GM23338 (cell line): ENCODE data around the gene GGT6. TPM values are rescaled to one million over a fixed set of nuclear protein-coding genes. Genes with fewer than 3 reads are reported as not detected.

Experiments used
- ATAC-seq: fragments of 200-7000 bp; cut with Tn5 transposase; 3 replicates; pipeline ENCODE4 v1.9.1; 2020
- DNase-seq: peaks from one replicate; pipeline ENCODE4 v3.0.0-alpha.2; 2015; ENCODE audit warnings: low spot score
- H2AFZ ChIP-seq: fragments of 200-600 bp; sonication (generic); 2 replicates; pipeline ENCODE4 v1.8.0; 2016; ENCODE audit warnings: antibody characterized with exemption, mild to moderate bottlenecking, moderate library complexity
- H3F3A ChIP-seq: fragments of 200-600 bp; sonication (generic); replicated peaks from 2 replicates; pipeline ENCODE4 v1.8.0; 2017; ENCODE audit warnings: antibody characterized with exemption, mixed run types, low read depth
- H3K27ac ChIP-seq: fragments of 200-600 bp; sonication (generic); 2 replicates; pipeline ENCODE4 v1.6.1; 2016; ENCODE audit warnings: low read depth
- H3K27me3 ChIP-seq: fragments of 200-600 bp; sonication (generic); 2 replicates; pipeline ENCODE4 v1.8.0; 2016; ENCODE audit warnings: mild to moderate bottlenecking, mixed run types, moderate library complexity; ENCODE audit not compliant: insufficient read depth
- H3K36me3 ChIP-seq: fragments of 200-600 bp; sonication (generic); 2 replicates; pipeline ENCODE4 v1.8.0; 2016; ENCODE audit warnings: mild to moderate bottlenecking; ENCODE audit not compliant: insufficient read depth
- H3K4me1 ChIP-seq: fragments of 200-600 bp; sonication (generic); 2 replicates; pipeline ENCODE4 v1.8.0; 2016; ENCODE audit warnings: mild to moderate bottlenecking, moderate library complexity; ENCODE audit not compliant: insufficient read depth
- H3K4me2 ChIP-seq: fragments of 200-600 bp; sonication (generic); 2 replicates; pipeline ENCODE4 v1.7.1; 2017; ENCODE audit warnings: mixed run types
- H3K4me3 ChIP-seq: fragments of 200-600 bp; sonication (generic); 2 replicates; pipeline ENCODE4 v1.6.1; 2016; ENCODE audit warnings: mixed run types
- H3K79me2 ChIP-seq: fragments of 200-600 bp; sonication (generic); replicated peaks from 2 replicates; pipeline ENCODE4 v1.8.0; 2017; ENCODE audit warnings: mild to moderate bottlenecking; ENCODE audit not compliant: insufficient read depth
- H3K9me2 ChIP-seq: fragments of 200-600 bp; sonication (generic); 2 replicates; pipeline ENCODE4 v1.8.0; 2017; ENCODE audit not compliant: insufficient read depth
- H4K20me1 ChIP-seq: fragments of 200-600 bp; sonication (generic); replicated peaks from 2 replicates; pipeline ENCODE4 v1.8.0; 2017; ENCODE audit warnings: mild to moderate bottlenecking; ENCODE audit not compliant: insufficient read depth
- H3K27ac Mint-ChIP-seq: 2 replicates; pipeline ENCODE4 v1.8.0; 2020; ENCODE audit warnings: inconsistent platforms, mild to moderate bottlenecking, moderate library complexity, mixed read lengths
- H3K27me3 Mint-ChIP-seq: 3 replicates; pipeline ENCODE4 v1.8.0; 2022; ENCODE audit warnings: low read depth, mild to moderate bottlenecking, moderate library complexity, mixed read lengths, inconsistent platforms; ENCODE audit not compliant: insufficient read depth, poor library complexity
- H3K36me3 Mint-ChIP-seq: 3 replicates; pipeline ENCODE4 v1.8.0; 2021; ENCODE audit warnings: low read depth, mild to moderate bottlenecking, inconsistent platforms, moderate library complexity, mixed read lengths
- H3K4me1 Mint-ChIP-seq: 3 replicates; pipeline ENCODE4 v1.8.0; 2020; ENCODE audit warnings: mild to moderate bottlenecking, inconsistent platforms, mixed read lengths
- H3K4me3 Mint-ChIP-seq: 3 replicates; pipeline ENCODE4 v1.8.0; 2021; ENCODE audit warnings: moderate library complexity, mild to moderate bottlenecking, inconsistent platforms, mixed read lengths
- H3K9me3 Mint-ChIP-seq: 3 replicates; pipeline ENCODE4 v1.8.0; 2020; ENCODE audit warnings: moderate library complexity, mild to moderate bottlenecking, inconsistent platforms, mixed read lengths
- CREB1 ChIP-seq: fragments of 250-450 bp; sonication (Bioruptor Pico); IDR thresholded peaks from 2 replicates; pipeline ENCODE4 v1.5.0; 2020; ENCODE audit warnings: low read depth, mild to moderate bottlenecking, moderate library complexity
- EZH2 ChIP-seq: fragments of 200-600 bp; sonication (generic); IDR thresholded peaks from one replicate; pipeline ENCODE4 v1.8.0; 2017; ENCODE audit warnings: antibody characterized with exemption, mild to moderate bottlenecking, low read depth; ENCODE audit not compliant: unreplicated experiment
- EZH2phosphoT487 ChIP-seq: fragments of 200-600 bp; sonication (generic); IDR thresholded peaks from one replicate; pipeline ENCODE4 v1.8.1; 2018; ENCODE audit warnings: antibody characterized with exemption; ENCODE audit not compliant: unreplicated experiment
- JUNB ChIP-seq: IDR thresholded peaks from one replicate; pipeline ENCODE4 v1.6.1; 2016; ENCODE audit warnings: antibody characterized with exemption; ENCODE audit not compliant: unreplicated experiment
- NANOG ChIP-seq: IDR thresholded peaks from 2 replicates; pipeline ENCODE4 v1.6.1; 2016; ENCODE audit warnings: antibody characterized with exemption, borderline replicate concordance
- POLR2AphosphoS5 ChIP-seq: IDR thresholded peaks from 2 replicates; pipeline ENCODE4 v1.6.1; 2016; ENCODE audit warnings: antibody characterized with exemption, low read depth
- STAT1 ChIP-seq: IDR thresholded peaks from one replicate; pipeline ENCODE4 v1.6.1; 2016; ENCODE audit warnings: antibody characterized with exemption; ENCODE audit not compliant: unreplicated experiment
- ZNF114 ChIP-seq: fragments of 250-450 bp; sonication (Bioruptor Pico); IDR thresholded peaks from 2 replicates; pipeline ENCODE4 v1.5.0; 2020; ENCODE audit warnings: mild to moderate bottlenecking, moderate library complexity
- ZNF331 ChIP-seq: fragments of 250-450 bp; sonication (Bioruptor Pico); IDR thresholded peaks from 2 replicates; pipeline ENCODE4 v1.5.0; 2020; ENCODE audit warnings: low read depth, mild to moderate bottlenecking, moderate library complexity
- polyA plus RNA-seq: library from polyadenylated mRNA; unstranded; fragments of >200 nt; fragmentation: Nextera tagmentation; extraction: Ambion mirVana; gene quantifications from 2 replicates; pipeline ENCODE4 v1.2.1, GENCODE V29; 2016
- total RNA-seq: library from RNA; depleted of rRNA; stranded (reverse); fragments of >200 nt; shearing (Covaris generic); gene quantifications from 2 replicates; pipeline ENCODE4 v1.2.3, GENCODE V29; 2014
- TF ChIP-seq, protein P1 (sequence below): IDR thresholded peaks from 2 replicates; pipeline ENCODE4 v1.6.1; 2016; ENCODE audit warnings: antibody characterized with exemption
- TF ChIP-seq, protein P2 (sequence below): IDR thresholded peaks from one replicate; pipeline ENCODE4 v1.6.1; 2018; ENCODE audit warnings: antibody characterized with exemption; ENCODE audit not compliant: unreplicated experiment
- TF ChIP-seq, protein P3 (sequence below): fragments of 250-450 bp; sonication (Bioruptor Pico); IDR thresholded peaks from 2 replicates; pipeline ENCODE4 v1.5.0; 2020; ENCODE audit warnings: mild to moderate bottlenecking, moderate library complexity
- TF ChIP-seq, protein P4 (sequence below), 2 experiments: fragments of 200-600 bp in 1 of 2; sonication (generic) in 1 of 2; conservative IDR thresholded peaks; 2 replicates each; pipeline versions ENCODE4 v1.5.1 to v1.6.1; 2016 to 2017; ENCODE audit warnings: antibody characterized with exemption in 2 of 2, low read depth in 2 of 2, mild to moderate bottlenecking in 2 of 2, moderate library complexity in 1 of 2

The GGT6 gene
- total and polyA plus RNA-seq, 2 experiments from 2014 or later: 0.24 TPM; not detected in 1

DNA sequence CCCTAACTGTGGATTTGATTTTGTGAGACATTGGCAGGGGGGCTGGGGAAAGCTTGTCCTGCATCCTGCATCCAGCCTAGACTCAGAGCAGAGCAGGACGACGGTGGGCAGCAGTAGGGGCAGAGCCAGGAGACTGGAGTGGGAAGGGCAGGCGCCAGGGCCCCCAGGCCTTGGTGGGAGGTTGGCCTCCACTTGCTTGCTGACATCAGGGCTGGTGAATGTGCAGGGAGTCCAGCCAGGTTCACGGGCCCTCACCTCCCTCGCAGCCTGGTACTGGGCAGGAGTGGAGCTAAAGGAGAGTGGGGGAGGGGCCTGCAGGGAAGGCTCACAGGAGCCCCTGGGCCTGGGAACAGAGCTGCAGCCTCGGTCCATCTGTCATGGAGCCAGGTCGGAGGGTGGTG lies 21.7 kb upstream of the GGT6 start:
- H3K9me3 Mint-ChIP-seq: peaks cover 5% of the 10 kb centered on the region; the same call in 2 of the 3 replicates
- H3K9me2 ChIP-seq: no peaks in the 10 kb centered on the region
- peaks cover 14% of the 10 kb centered on the region for H3K4me1 ChIP-seq
- H4K20me1 ChIP-seq: no peaks in the 10 kb centered on the region
- no peaks in the 10 kb centered on the region for H3K79me2 ChIP-seq
- no peak for ATAC-seq
- H2AFZ ChIP-seq: no peak overlapping the region
- H3K27me3 Mint-ChIP-seq: peaks cover 34% of the 10 kb centered on the region
- no peak for DNase-seq
- no peak overlapping the region for H3K4me3 ChIP-seq
- H3K4me3 Mint-ChIP-seq: no peak overlapping the region
- H3K4me1 Mint-ChIP-seq: peaks cover 28% of the 10 kb centered on the region
- H3K27me3 ChIP-seq: peaks cover 39% of the 10 kb centered on the region
- no peaks in the 10 kb centered on the region for H3F3A ChIP-seq
- H3K36me3 Mint-ChIP-seq: 0 out of 3 replicates have a peak, but pooled peaks cover 3% of the 10 kb centered on the region
- H3K27ac Mint-ChIP-seq: no peak overlapping the region
- TF ChIP-seq STAT1: no peak
- TF ChIP-seq ZNF331 (CRISPR knock-in tag): no peak
- TF ChIP-seq, protein P1, sequence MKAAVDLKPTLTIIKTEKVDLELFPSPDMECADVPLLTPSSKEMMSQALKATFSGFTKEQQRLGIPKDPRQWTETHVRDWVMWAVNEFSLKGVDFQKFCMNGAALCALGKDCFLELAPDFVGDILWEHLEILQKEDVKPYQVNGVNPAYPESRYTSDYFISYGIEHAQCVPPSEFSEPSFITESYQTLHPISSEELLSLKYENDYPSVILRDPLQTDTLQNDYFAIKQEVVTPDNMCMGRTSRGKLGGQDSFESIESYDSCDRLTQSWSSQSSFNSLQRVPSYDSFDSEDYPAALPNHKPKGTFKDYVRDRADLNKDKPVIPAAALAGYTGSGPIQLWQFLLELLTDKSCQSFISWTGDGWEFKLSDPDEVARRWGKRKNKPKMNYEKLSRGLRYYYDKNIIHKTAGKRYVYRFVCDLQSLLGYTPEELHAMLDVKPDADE: no peak
- TF ChIP-seq, protein P2, sequence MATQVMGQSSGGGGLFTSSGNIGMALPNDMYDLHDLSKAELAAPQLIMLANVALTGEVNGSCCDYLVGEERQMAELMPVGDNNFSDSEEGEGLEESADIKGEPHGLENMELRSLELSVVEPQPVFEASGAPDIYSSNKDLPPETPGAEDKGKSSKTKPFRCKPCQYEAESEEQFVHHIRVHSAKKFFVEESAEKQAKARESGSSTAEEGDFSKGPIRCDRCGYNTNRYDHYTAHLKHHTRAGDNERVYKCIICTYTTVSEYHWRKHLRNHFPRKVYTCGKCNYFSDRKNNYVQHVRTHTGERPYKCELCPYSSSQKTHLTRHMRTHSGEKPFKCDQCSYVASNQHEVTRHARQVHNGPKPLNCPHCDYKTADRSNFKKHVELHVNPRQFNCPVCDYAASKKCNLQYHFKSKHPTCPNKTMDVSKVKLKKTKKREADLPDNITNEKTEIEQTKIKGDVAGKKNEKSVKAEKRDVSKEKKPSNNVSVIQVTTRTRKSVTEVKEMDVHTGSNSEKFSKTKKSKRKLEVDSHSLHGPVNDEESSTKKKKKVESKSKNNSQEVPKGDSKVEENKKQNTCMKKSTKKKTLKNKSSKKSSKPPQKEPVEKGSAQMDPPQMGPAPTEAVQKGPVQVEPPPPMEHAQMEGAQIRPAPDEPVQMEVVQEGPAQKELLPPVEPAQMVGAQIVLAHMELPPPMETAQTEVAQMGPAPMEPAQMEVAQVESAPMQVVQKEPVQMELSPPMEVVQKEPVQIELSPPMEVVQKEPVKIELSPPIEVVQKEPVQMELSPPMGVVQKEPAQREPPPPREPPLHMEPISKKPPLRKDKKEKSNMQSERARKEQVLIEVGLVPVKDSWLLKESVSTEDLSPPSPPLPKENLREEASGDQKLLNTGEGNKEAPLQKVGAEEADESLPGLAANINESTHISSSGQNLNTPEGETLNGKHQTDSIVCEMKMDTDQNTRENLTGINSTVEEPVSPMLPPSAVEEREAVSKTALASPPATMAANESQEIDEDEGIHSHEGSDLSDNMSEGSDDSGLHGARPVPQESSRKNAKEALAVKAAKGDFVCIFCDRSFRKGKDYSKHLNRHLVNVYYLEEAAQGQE: no peak
- TF ChIP-seq, protein P3, sequence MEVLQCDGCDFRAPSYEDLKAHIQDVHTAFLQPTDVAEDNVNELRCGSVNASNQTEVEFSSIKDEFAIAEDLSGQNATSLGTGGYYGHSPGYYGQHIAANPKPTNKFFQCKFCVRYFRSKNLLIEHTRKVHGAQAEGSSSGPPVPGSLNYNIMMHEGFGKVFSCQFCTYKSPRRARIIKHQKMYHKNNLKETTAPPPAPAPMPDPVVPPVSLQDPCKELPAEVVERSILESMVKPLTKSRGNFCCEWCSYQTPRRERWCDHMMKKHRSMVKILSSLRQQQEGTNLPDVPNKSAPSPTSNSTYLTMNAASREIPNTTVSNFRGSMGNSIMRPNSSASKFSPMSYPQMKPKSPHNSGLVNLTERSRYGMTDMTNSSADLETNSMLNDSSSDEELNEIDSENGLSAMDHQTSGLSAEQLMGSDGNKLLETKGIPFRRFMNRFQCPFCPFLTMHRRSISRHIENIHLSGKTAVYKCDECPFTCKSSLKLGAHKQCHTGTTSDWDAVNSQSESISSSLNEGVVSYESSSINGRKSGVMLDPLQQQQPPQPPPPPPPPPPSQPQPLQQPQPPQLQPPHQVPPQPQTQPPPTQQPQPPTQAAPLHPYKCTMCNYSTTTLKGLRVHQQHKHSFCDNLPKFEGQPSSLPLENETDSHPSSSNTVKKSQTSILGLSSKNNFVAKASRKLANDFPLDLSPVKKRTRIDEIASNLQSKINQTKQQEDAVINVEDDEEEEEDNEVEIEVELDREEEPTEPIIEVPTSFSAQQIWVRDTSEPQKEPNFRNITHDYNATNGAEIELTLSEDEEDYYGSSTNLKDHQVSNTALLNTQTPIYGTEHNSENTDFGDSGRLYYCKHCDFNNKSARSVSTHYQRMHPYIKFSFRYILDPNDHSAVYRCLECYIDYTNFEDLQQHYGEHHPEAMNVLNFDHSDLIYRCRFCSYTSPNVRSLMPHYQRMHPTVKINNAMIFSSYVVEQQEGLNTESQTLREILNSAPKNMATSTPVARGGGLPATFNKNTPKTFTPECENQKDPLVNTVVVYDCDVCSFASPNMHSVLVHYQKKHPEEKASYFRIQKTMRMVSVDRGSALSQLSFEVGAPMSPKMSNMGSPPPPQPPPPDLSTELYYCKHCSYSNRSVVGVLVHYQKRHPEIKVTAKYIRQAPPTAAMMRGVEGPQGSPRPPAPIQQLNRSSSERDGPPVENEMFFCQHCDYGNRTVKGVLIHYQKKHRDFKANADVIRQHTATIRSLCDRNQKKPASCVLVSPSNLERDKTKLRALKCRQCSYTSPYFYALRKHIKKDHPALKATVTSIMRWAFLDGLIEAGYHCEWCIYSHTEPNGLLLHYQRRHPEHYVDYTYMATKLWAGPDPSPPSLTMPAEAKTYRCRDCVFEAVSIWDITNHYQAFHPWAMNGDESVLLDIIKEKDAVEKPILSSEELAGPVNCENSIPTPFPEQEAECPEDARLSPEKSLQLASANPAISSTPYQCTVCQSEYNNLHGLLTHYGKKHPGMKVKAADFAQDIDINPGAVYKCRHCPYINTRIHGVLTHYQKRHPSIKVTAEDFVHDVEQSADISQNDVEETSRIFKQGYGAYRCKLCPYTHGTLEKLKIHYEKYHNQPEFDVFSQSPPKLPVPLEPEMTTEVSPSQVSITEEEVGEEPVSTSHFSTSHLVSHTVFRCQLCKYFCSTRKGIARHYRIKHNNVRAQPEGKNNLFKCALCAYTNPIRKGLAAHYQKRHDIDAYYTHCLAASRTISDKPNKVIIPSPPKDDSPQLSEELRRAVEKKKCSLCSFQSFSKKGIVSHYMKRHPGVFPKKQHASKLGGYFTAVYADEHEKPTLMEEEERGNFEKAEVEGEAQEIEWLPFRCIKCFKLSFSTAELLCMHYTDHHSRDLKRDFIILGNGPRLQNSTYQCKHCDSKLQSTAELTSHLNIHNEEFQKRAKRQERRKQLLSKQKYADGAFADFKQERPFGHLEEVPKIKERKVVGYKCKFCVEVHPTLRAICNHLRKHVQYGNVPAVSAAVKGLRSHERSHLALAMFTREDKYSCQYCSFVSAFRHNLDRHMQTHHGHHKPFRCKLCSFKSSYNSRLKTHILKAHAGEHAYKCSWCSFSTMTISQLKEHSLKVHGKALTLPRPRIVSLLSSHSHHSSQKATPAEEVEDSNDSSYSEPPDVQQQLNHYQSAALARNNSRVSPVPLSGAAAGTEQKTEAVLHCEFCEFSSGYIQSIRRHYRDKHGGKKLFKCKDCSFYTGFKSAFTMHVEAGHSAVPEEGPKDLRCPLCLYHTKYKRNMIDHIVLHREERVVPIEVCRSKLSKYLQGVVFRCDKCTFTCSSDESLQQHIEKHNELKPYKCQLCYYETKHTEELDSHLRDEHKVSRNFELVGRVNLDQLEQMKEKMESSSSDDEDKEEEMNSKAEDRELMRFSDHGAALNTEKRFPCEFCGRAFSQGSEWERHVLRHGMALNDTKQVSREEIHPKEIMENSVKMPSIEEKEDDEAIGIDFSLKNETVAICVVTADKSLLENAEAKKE (CRISPR knock-in tag): no peak
- no peak for TF ChIP-seq JUNB
- no peak for TF ChIP-seq POLR2AphosphoS5
- no peak for TF ChIP-seq EZH2phosphoT487
- TF ChIP-seq NANOG: no peak
- no peak for TF ChIP-seq CREB1 (CRISPR knock-in tag)
- TF ChIP-seq EZH2: no peak
- TF ChIP-seq ZNF114 (CRISPR knock-in tag): no peak
- TF ChIP-seq, protein P4, sequence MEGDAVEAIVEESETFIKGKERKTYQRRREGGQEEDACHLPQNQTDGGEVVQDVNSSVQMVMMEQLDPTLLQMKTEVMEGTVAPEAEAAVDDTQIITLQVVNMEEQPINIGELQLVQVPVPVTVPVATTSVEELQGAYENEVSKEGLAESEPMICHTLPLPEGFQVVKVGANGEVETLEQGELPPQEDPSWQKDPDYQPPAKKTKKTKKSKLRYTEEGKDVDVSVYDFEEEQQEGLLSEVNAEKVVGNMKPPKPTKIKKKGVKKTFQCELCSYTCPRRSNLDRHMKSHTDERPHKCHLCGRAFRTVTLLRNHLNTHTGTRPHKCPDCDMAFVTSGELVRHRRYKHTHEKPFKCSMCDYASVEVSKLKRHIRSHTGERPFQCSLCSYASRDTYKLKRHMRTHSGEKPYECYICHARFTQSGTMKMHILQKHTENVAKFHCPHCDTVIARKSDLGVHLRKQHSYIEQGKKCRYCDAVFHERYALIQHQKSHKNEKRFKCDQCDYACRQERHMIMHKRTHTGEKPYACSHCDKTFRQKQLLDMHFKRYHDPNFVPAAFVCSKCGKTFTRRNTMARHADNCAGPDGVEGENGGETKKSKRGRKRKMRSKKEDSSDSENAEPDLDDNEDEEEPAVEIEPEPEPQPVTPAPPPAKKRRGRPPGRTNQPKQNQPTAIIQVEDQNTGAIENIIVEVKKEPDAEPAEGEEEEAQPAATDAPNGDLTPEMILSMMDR (conservative IDR thresholded peaks at IDR 0.05; ENCODE audit: low read depth in 2 of 2): no peak
- no peak overlapping the region for H3K27ac ChIP-seq
- no peaks in the 10 kb centered on the region for H3K36me3 ChIP-seq
- H3K4me2 ChIP-seq: no peak overlapping the region
